ENCODE data around the gene TSSK1B.

DNA sequence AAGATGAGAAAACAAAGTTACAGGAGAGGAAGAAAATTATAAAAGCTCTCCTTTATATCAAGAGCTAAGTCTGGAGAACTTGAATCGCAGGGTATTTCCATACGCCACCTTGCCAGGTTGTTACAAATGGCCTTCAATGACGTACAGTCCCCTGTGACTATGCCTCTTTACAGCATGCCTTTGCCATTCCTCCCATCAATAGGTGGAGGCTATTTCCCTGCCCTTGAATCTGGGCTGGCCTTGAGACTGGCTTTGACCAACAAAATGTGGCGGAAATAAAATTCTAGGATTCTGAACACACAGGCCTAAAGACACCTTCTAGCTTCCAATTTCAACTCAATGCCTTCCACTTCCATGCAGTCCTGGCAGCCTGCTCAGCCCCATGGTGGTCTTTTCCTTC lies 45.7 kb downstream of the TSSK1B start:
- TF ChIP-seq, protein P1, sequence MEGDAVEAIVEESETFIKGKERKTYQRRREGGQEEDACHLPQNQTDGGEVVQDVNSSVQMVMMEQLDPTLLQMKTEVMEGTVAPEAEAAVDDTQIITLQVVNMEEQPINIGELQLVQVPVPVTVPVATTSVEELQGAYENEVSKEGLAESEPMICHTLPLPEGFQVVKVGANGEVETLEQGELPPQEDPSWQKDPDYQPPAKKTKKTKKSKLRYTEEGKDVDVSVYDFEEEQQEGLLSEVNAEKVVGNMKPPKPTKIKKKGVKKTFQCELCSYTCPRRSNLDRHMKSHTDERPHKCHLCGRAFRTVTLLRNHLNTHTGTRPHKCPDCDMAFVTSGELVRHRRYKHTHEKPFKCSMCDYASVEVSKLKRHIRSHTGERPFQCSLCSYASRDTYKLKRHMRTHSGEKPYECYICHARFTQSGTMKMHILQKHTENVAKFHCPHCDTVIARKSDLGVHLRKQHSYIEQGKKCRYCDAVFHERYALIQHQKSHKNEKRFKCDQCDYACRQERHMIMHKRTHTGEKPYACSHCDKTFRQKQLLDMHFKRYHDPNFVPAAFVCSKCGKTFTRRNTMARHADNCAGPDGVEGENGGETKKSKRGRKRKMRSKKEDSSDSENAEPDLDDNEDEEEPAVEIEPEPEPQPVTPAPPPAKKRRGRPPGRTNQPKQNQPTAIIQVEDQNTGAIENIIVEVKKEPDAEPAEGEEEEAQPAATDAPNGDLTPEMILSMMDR (conservative IDR thresholded peaks at IDR 0.05 in 1 of 2, IDR thresholded peaks at IDR 0.05 in 1 of 2; ENCODE audit: low read depth in 1 of 2, low read length in 2 of 2) = no peak
- no peak for TF ChIP-seq EZH2 (IDR thresholded peaks at IDR 0.05; ENCODE audit: low read length, missing control alignments)

Data from fibroblast of lung (primary cell).